Measurements from ENCODE around the gene CANT1. TPM values are rescaled to one million over a fixed set of nuclear protein-coding genes. Genes with fewer than 3 reads are reported as not detected.

Gene CANT1
- total RNA-seq, 2 experiments from 2014 or later = 28.3 to 30.0 TPM

GRCh38 chr17:78967782-78968362, 41.7 kb downstream of the CANT1 start:
- DNase-seq = no peak
- H3K4me3 Mint-ChIP-seq = no peak overlapping the region
- no peak overlapping the region for H3K27ac Mint-ChIP-seq
- Histone ChIP-seq H3K27me3 (ENCODE audit: control insufficient read depth in 1 of 2, insufficient read depth in 2 of 2, low read length in 2 of 2) (no peaks in the 10 kb centered on the region), H3K36me3 (ENCODE audit: insufficient read depth, low read length) (peaks cover 10% of the 10 kb centered on the region), H3K9me3 (ENCODE audit: control insufficient read depth in 1 of 2, insufficient read depth in 1 of 2, low read length in 2 of 2) (peaks cover 0 to 9% of the 10 kb centered on the region in 2 experiments), H3K4me1 (ENCODE audit: insufficient read depth, low read length) (peaks cover 11% of the 10 kb centered on the region), H3K27ac (ENCODE audit: low read depth in 1 of 2, low read length in 2 of 2) (no peak overlapping the region), H3K4me3 (ENCODE audit: low read length) (no peak overlapping the region)
- H3K27me3 Mint-ChIP-seq = no peaks in the 10 kb centered on the region
- no peaks in the 10 kb centered on the region for H3K9me3 Mint-ChIP-seq
- H3K4me1 Mint-ChIP-seq (ENCODE audit: low read depth) = peaks cover 7% of the 10 kb centered on the region
- POLR2A ChIA-PET = no interaction called here
- intact Hi-C loops (cut with DNase I, micrococcal nuclease) = no loop called here
- CTCF ChIA-PET = no interaction called here
- ATAC-seq (ENCODE audit: poor library complexity) = no peak
- TF ChIP-seq CTCF (IDR thresholded peaks at IDR 0.05) = no peak
- H3K36me3 Mint-ChIP-seq (ENCODE audit: low read depth) = peaks cover 9% of the 10 kb centered on the region

- H3K27ac Mint-ChIP-seq = no peak overlapping the region
- H3K9me3 Mint-ChIP-seq = no peaks in the 10 kb centered on the region
- no peak overlapping the region for H3K27ac ChIP-seq (ENCODE audit: low read depth in 1 of 2, low read length in 2 of 2)
- H3K4me1 ChIP-seq (ENCODE audit: insufficient read depth, low read length) = peaks cover 11% of the 10 kb centered on the region
- peaks cover 7% of the 10 kb centered on the region for H3K4me1 Mint-ChIP-seq (ENCODE audit: low read depth)
- H3K36me3 ChIP-seq (ENCODE audit: insufficient read depth, low read length) = peaks cover 7% of the 10 kb centered on the region
- peaks cover 0 to 4% of the 10 kb centered on the region in 2 experiments for H3K9me3 ChIP-seq (ENCODE audit: control insufficient read depth in 1 of 2, insufficient read depth in 1 of 2, low read length in 2 of 2)
- CTCF ChIA-PET = no interaction called here
- ATAC-seq (ENCODE audit: poor library complexity) (no peak), DNase-seq (no peak)
- intact Hi-C loops (cut with DNase I, micrococcal nuclease) = no loop called here
- H3K27me3 Mint-ChIP-seq = no peaks in the 10 kb centered on the region
- no peak overlapping the region for H3K4me3 ChIP-seq (ENCODE audit: low read length)
- peaks cover 9% of the 10 kb centered on the region for H3K36me3 Mint-ChIP-seq (ENCODE audit: low read depth)
- no peak overlapping the region for H3K4me3 Mint-ChIP-seq
- POLR2A ChIA-PET = interaction anchor here (0.8 kb wide), 1 partner anchor 43 kb away, joined by 3 read pairs; no protein-coding TSS in a partner anchor
- TF ChIP-seq CTCF (IDR thresholded peaks at IDR 0.05) = no peak
- no peaks in the 10 kb centered on the region for H3K27me3 ChIP-seq (ENCODE audit: control insufficient read depth in 1 of 2, insufficient read depth in 2 of 2, low read length in 2 of 2)
Measured at GRCh38 chr17:78966910-78967600, 42.5 kb downstream of the CANT1 start.

GRCh38 chr17:78966123-78966813, 43.3 kb downstream of the CANT1 start:
- H3K27me3 ChIP-seq (ENCODE audit: control insufficient read depth in 1 of 2, insufficient read depth in 2 of 2, low read length in 2 of 2) = no peaks in the 10 kb centered on the region
- ATAC-seq (ENCODE audit: poor library complexity) (no peak), DNase-seq (no peak)
- H3K4me1 Mint-ChIP-seq (ENCODE audit: low read depth) = peaks cover 4% of the 10 kb centered on the region
- H3K27ac ChIP-seq (ENCODE audit: low read depth in 1 of 2, low read length in 2 of 2) = no peak overlapping the region
- intact Hi-C loops (cut with DNase I, micrococcal nuclease) = no loop called here
- ChIA-PET POLR2A (interaction anchor here (0.8 kb wide), 1 partner anchor 42 kb away, joined by 3 read pairs; no protein-coding TSS in a partner anchor), CTCF (no interaction called here)
- H3K4me3 Mint-ChIP-seq = no peak overlapping the region
- no peaks in the 10 kb centered on the region for H3K9me3 Mint-ChIP-seq
- H3K4me3 ChIP-seq (ENCODE audit: low read length) = no peak overlapping the region
- no peak for TF ChIP-seq CTCF (IDR thresholded peaks at IDR 0.05)
- peaks cover 7% of the 10 kb centered on the region for H3K4me1 ChIP-seq (ENCODE audit: insufficient read depth, low read length)
- no peaks in the 10 kb centered on the region for H3K27me3 Mint-ChIP-seq
- H3K9me3 ChIP-seq (ENCODE audit: control insufficient read depth in 1 of 2, insufficient read depth in 1 of 2, low read length in 2 of 2) = peaks cover 0 to 2% of the 10 kb centered on the region in 2 experiments
- no peak overlapping the region for H3K27ac Mint-ChIP-seq
- peaks cover 6% of the 10 kb centered on the region for H3K36me3 ChIP-seq (ENCODE audit: insufficient read depth, low read length)
- H3K36me3 Mint-ChIP-seq (ENCODE audit: low read depth) = peaks cover 3% of the 10 kb centered on the region
